ENCODE data around the gene DIP2B.
"Not testable (repeated sequence)": the region's sequence is repeated elsewhere in the genome, so short reads cannot be mapped to it uniquely, and the experiment has no call there.

Gene DIP2B

DNA sequence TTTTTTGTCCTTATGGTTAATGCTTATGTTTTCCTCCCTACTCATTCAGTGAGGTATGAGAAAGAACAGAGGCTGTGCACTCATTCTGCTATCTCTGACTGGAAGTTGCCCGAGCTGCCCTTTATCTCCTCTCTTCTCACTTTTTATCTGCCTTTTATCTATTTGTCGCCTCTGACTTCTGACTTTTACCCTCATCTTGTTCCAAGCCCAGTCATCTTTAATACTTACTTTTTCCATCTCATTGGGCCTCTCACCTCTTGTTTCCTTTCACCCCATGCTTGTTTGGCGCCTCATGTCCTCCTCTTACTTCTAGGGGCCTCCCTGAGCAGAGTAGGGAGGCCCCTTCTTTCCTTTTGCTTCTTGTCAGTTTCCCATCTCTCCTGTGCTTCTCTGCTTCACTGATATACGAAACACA, 50.7 kb downstream of the DIP2B start:
- DNase-seq = no peak

DNA sequence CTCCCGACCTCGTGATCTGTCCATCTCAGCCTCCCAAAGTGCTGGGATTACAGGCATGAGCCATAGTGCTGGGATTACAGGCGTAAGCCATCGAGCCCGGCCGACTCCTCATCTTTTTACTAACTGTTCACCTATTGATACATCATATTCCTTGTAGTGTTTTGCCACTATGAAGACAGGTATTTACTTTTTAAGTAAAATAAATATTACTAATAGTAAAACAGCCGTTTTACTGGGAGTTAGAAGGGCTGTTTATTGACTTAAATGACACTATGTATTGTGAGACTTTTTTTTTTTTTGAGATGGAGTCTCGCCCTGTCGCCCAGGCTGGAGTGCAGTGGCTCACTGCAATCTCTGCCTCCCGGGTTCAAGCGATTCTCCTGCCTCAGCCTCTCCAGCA, 51.5 kb downstream of the DIP2B start:
- no peak for DNase-seq

DNA sequence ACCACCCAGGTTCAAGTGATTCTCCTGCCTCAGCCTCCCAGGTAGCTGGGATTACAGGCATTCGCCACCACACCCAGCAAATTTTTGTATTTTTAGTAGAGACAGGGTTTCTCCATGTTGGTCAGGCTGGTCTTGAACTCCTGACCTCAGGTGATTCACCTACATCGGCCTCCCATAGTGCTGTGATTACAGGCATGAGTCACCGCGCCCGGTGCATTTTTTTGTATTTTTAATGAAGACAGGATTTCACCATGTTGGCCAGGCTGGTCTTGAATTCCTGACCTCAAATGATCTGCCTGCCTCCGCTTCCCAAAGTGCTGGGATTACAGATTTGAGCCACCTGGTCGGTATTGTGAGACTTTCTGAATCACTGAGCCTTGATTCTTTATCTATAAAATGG, 52.0 kb downstream of the DIP2B start:
- DNase-seq = not testable (repeated sequence)

DNA sequence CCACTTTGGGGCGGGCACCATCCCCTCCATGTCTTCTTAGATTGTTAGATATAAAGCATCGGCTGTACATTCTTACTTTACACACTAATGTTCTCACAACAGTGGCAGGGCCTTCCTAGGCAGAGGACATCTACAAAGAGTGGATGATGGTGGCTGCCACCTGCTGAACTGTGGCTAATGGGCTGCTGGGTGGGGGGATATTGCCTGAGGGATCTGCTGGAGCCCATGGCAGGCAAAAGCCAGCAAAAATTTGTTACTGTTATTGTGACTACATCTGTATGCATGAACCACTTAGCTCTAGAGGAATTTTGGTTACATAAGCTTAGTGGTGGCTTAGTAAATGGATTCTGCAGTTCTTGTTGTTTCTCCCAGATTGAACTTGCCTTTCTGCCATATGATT, 52.6 kb downstream of the DIP2B start:
- no peak for DNase-seq

DNA sequence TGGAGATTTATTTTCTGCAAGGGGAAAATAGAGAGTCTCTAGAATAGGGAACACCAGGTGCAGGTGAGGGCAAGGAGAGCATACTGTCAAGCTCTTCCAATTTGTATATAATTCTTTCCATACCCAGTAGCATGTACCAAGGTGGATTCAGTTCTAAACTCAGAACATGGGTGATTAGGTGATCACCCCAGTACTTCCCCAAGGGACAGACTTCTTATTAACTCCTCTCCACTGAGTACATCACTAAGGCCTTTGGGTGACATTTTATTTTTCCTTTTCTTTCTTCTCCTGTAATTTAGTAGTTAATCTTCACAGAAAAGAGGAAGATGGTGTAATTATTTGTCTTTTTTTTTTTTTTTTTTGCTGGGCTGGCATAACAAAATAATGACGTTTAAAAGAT, 54.2 kb downstream of the DIP2B start:
- DNase-seq = no peak

DNA sequence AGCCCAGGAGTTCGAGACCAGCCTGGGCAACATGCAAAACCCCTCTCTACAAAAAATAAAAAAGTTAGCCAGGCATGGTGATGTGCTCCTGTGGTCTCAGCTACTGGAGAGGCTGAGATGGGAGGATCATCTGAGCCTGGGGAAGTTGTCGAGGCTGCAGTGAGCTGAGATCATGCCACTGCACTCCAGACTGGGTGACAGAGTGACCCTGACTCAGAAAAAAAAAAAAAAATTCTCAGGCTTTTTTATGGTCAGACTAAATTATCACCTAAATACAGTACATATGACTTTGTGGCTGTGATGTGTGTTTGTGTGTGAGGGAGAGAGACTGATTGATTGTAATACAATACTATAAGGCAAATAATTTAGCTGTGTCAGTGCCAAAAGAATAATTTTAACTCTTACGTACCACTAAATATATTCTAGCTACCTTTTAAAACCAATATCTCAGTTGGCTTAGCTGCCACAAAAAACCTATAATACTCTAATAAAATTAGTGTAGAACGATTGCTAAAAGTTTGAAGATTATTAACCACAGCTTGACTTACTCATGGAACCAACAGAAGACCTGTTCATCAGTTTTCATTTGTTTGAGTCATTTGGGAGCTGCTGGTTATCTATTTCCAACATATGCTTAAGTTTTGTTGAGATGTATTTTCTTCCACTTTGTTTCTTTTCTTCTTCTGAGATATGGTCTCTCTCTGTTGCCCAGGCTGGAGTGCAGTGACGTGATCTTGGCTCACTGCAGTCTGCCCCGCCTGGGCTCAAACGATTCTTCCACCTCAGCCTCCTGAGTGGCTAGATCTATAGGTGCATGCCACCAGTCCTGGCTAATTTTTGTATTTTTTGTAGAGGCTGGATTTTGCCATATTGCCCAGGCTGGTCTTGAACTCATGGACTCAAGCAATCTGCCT, 58.0 kb downstream of the DIP2B start:
- no peak for DNase-seq

DNA sequence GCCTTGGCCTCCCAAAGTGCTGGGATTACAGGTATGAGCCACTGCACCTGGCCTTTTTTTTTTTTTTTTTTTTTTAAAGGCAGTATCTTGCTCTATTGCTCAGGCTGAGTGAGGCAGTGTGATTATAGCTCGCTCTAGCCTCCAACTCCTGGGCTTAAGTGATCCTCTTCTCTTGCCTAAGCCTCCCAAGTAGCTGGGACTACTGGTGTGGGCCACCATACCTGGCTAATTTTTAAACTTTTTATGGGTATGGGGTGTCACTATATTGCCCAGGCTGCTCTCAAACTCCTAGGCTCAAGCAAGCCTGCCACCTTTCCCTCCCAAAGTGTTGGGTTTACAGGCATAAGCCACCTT, 58.6 kb downstream of the DIP2B start:
- DNase-seq = no peak

DNA sequence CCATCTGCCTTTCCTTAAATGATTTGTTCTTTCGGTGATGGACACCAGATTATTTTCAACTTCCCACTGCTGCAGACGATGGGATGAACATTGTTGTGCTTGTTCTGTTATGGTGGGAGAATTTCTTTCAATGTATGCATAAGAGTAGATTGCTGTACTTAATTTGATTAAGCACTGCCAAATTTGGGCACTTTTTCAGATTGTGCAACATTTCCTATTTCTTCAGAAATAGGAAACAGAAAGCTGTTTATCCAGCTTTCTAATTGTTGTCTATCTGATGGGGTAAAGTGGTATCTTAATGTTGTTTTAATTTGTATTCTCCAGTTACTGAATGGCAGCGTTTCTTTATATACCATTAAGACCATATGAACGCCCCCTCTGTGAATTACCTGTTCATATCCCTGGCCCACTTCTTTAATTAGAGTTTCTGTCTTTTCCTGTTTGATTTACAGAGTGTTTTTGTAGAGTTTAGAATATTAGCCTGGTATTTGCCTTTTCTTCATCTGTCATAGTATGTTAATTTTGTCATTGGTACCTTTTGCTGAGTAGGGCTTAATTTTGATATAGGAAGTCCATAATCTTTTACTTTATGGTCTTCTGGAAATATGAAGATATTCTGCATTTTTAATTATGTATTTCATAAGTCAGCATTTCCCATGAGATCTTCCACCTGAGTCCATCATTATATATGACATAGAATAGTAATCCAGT, 59.6 kb downstream of the DIP2B start:
- no peak for DNase-seq

DNA sequence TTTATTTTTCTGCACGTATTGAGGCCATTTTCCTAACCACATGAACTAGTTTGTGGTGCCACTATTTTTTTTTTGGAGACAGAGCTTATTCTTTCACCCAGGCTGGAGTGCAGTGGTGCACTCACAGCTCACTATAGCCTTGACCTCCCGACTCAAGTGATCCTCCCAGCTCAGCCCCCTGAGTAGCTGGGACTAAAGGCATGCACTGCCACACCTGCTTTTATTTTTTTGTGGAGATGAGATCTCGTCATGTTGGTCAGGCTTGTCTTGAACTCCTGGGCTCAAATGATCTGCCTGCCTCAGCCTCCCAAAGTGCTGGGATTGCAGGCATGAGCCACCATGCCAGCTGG, 60.1 kb downstream of the DIP2B start:
- no peak for DNase-seq

DNA sequence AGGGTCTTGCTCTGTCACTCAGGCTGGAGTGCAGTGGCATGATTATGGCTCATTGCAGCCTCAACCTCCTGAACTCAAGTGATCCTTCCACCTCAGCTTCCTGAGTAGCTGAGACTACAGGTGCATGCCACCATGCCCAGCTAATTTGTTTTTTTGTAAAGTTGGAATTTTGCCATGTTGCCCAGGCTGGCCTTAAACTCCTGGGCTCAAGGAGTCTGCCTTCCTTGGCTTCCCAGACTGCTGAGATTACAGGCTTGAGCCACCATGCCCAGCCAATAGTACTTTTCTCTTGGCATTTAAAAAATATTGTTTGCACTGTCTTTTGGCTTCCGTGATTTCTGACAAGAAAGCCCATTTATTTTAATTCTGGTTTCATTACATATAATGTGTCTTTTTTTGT, 61.3 kb downstream of the DIP2B start:
- DNase-seq = no peak

DNA sequence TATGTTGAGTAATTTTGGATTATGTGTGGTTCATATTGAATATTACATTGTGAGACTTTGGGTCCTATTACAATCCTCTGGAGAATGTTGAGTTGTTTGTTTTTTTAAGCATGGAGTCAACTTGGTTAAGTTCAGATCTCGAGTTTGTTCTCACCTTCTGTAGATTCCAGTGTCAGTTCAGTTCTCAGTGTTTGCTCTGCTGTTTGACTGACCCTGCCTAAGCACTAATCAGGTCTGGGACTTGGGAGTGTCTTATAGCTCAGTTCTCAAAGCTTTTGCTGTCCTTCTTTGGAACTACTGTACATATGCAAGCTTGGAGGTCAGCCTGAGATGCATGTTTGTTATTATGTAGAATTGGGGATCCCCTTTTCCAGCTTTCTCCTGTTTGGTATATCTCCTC, 63.1 kb downstream of the DIP2B start:
- DNase-seq = no peak

DNA sequence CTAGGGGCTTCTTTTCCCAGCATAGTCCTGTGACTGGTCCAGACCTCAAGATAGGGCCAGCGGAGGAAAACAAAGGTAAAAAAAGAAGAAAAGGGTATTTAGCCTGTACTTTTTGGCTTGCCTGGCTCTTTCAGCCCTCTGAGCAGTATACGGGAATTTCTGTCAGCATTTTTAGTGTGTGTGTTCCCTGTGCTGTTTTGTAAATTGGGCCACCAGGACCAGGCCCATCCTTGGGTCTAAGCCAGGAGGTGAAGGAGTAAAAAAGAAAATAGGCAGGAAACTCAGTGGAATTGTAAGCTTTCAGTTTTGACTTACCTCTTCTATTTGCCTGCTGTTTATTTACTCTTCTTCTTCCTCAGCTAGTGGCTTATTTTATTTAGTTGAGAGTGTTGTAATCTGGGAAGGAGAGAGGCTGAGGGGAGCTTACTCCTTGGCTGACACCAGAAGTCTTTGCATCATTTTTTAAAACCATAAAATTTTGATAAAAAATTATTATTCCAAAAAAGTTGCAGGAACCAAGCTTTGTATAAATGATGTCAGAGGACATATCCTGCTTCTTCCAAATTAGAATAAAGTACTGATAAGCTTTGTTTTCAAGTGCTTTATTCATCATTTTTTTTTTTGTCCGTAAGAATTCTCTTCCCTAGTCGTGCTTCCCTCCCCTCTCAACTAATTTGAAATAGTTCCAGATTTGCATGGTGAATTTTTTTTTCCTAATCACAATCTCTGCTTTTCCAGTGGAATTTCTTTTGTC, 63.7 kb downstream of the DIP2B start:
- DNase-seq = no peak

DNA sequence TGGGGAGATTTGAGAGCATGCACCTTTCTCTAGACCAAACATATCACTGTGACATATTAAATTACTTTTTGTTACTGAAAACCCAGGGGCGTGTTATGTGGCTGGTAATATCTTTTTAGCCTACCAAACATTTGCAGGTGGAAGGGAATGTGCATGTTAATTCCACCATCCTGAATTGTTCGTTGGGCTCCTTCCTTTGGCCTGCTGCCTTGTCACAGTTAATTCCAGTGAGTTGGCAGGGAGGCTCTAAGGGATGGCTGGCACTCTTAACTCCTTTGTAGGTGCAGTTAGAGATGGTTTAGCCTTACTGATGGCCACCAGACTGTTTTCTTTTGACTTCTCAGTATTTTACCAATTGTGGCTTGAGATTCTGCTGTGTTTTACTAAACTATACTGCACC, 64.5 kb downstream of the DIP2B start:
- no peak for DNase-seq

DNA sequence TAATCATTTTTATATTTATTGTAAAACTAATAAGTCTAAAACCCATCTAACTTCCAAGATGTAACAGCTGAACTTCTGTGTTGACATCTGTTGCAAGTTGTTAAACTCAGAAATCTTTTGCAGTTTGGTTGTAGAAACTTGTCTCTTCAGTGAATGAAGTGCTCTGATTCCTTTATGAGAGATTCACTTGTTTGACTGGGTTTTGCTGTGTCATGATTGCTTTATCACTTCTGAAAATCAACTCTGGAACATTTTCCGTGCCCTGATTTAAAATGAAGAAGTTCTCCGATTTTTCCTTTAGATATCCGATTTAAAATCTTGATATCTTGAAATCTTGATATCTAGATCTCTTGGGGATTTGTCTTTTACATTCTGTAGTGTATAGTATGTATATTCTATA, 65.1 kb downstream of the DIP2B start:
- DNase-seq = no peak

DNA sequence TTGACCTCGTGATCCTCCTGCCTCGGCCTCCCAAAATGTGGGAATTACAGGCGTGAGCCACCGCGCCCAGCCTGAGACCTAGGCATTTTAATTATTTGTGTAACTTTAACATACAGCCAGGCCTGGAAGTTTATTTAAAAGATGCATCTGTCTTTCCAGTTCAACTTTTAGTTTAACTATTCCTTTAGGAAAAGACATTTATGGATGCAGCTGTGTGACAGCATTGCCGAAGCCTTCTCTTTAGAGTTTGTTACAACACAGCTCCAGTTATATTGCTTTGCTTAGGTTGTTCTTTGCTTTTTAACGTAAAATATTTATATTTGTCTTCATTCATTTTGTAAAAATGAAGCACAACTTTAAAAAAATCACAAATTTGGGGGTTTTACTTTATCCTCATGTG, 67.0 kb downstream of the DIP2B start:
- DNase-seq = no peak

DNA sequence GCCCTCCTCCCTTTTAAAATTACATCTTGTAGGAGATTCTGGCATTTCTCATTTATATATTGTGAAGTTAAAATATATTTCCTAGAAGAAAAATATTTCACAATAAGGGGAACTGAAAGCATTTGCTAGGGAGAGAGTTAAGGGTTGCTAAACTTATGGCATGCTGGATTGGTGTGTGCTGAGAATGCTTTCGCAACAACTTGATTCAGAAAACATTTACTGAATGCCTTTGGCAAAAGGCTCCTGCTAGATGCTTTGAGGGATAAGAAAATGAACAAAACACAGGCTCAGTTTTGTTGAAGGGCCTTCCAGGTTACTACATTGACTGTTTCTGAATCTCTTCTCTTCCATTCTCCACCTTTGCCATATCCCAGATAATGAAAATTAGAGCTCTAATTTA, 67.5 kb downstream of the DIP2B start:
- no peak for DNase-seq

DNA sequence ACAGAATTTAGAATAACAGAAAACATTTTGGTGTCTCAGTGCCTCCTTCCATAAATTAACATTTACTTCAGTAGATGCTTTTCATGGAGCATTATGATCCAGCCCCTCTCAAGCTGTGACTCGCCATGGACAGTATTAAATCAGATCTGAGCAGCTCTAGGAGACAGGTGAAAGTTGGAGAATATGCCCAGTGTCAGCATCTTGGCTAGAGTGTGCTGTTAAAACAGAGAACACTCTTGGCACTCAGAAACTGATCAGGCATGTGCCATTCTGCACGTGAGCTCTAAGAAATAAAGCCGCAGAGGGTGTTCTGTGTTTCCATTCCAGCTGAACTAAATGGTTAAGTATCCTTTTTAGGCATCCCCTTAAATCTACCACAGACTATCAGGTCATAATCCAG, 68.0 kb downstream of the DIP2B start:
- no peak for DNase-seq

DNA sequence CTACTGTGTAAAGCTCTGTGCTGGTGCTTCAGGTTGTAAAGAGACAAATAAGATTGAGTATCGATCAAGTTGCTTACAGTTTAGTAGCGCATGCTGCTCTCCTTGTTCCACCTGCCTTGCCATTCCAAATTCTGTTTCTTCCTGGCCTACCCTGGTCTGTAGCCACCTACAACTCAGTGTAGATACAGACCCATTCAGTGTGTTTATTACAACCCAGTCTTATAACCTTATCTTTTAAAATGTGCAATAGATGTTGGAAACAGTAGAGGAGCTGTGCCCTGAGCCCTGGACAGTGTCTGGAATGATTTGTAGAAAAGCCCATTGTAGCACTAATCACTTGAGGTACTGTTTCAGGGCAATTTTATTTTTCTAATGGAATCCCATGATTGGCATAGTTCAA, 68.5 kb downstream of the DIP2B start:
- DNase-seq = no peak

DNA sequence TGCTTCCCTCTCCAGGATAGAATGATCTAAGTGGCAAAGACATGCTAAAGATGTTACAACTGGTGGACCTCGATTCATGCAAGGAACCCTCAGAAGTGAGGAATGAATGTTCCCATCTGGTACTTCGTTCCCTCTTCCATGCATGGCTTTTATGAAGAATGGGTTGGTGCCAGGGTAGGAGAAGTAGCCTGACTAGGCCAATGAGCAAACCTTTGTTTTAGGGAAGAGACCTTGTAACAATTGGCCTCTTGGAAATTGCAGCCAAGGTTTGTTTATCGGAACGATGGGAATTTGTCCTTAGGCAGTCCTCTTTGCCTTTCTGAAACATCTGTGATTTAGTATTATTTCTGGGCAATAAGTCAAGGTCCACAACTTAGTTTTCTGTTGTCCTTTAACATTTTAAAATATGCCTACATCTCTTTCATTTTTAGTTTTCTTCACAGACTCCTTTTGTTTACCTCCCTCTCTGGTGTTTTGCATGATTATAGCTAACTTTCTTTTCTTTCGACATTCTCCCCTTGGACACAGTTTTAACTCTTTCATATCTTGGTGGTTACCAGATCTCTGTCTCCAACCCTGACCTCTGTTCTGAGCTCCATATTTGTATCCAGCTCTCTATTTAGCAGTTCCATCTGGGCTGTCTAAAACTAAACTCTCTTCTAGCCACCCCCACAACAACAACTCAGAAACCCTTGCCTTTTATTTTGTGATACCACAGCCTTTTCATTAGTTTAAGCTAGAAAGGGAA, 70.0 kb downstream of the DIP2B start:
- no peak for DNase-seq

DNA sequence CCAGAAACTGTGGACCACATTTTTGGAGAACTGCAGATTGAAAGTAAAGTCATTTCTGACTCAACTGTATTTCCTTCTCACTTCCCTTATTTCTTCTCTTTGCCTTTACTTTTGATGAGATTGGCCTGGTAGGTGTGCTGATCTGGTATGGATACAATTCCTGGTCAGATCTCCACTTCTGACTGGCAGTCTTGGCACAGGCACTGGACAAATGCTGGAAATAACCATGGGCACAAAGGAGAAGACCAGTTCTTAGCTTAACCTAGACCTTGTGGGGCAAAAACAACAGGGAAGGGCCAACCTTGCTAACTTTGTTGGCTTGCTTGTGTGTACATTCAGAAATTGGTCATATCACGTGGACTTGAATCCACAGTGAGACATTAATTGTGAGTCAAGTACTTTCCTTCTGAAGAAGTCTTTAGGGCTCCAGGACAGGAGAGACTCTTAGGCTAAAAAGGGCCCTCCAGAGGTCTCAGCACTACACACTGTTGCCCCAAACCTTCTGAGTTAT, 75.0 kb downstream of the DIP2B start:
- DNase-seq = no peak

DNA sequence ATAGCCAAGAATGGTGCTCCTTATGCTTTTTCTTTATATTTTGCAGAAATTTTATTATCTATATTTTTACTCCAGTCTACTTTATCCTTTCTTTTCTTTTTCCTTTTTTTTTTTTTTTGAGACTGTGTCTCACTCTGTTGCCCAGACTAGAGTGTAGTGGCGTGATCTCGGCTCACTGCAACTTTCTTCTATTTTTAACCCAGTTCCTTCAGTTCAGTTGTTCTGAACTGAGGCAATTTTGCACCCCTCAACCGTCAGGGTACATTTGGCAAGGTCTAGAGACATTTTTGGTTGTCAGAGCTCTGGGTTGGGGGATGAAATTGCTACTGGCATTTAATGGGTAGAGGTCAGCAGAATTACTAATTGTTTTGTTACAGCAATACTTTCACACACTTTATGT, 75.7 kb downstream of the DIP2B start:
- DNase-seq = no peak

DNA sequence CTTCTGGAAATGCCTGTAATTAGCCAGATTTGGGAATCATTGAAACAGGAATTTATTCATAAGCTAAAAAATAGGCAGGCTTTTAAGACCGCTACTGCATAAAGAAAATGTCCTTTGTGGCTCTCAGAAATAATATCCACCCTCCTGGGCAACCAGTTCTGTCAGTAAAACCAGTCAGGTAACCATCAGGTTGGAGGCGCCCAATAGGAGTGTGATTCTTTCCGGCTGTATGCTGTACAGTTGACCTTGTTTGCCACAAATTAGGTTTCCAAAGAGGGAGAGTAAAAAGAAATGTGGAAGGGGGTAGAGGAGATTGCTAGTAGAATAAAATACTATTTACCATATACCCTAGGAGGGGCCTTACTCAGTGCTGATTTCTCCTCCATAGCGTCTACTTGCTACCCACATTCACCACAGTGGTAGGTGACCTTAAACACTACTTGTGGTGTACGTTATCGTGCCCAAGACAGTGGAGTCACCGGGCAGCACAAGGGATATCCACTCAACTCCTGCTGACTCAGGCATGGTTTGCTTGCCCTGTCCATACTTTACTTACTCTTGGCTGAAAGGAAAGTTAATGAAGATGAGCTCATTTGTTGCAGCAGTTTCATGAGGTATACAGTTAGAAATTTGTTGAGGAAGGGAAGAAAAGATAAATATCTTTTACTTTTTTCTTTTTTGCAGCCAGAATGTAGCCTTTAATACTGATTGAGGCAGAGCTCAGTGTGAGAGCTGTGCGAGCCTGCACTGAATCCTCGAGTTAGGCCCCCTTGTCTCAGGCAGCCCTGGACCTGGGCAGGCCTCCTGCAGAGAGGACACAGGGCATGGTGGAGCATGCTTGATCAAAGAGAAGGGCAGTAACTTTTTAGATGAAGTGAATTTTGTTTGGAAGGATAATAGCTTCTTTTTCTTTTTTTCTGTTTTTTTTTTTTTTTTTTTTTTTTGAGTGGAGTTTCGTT, 76.7 kb downstream of the DIP2B start:
- no peak for DNase-seq
